CD4-positive, alpha-beta T cell treated with Interleukin-4 for 4 hours (primary cell): ENCODE results near the gene LBHD2.

ENCODE experiments used
- DNase-seq: peaks from one replicate; pipeline ENCODE4 v3.0.0-alpha.2; 2020

LBHD2 gene

GRCh38 chr14:103121121-103121845 lies 37.3 kb downstream of the LBHD2 start:
- DNase-seq: no peak

GRCh38 chr14:103121846-103122584 lies 38.0 kb downstream of the LBHD2 start:
- no peak for DNase-seq

- no peak for DNase-seq
Observed at GRCh38 chr14:103122585-103122946, 38.6 kb downstream of the LBHD2 start.

GRCh38 chr14:103122947-103123633 lies 39.1 kb downstream of the LBHD2 start, which contains the start of gene TNFAIP2:
TSS of gene TNFAIP2 (plus strand) at chr14:103123461. CDS start at chr14:103126458, 2,997 bp downstream.
- no peak for DNase-seq

DNA sequence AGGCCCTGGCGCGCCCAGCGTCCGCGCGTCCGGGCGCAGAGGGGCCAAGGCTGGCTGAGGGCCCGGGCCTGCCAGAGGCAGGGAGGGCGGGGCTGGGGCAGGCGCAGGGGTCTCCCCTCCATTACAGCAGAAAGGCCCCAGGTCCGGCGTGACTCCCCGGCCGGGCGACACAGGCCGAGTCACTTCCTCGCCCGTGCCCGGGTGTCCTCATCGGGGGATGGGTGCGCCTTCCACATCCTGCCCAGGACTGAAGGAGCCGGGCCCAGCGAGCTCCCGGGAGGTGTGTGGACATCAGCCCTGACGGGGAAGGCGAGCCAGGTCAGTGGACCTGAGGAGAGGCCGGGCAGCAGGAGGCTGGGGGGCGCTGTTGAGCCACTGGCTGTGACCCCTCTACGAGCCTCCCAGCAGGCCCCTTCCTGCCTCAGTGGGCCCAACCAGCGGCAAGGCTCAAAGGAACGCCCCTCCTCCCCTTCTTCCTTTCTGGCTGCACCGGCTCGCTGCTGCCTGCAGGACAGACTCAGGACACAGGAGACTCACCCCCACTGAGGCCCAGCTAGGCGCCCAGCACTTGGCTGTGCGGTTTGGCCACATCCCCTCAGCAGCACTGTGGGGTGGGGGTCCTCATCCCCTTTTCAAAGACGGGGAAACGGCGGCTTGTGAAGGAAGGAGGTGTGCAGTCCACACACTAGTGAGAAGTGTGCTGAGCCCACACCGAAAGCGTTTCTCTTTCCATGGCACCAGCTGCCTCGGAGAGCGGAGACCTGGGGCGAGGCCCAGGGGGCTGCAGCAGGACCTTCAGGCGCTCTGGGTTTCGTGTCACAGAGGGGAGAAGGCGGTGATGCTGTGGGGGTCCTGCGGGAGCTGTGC lies 39.9 kb downstream of the LBHD2 start:
- no peak for DNase-seq

GRCh38 chr14:103124501-103125001 lies 40.5 kb downstream of the LBHD2 start:
- DNase-seq: no peak

DNA sequence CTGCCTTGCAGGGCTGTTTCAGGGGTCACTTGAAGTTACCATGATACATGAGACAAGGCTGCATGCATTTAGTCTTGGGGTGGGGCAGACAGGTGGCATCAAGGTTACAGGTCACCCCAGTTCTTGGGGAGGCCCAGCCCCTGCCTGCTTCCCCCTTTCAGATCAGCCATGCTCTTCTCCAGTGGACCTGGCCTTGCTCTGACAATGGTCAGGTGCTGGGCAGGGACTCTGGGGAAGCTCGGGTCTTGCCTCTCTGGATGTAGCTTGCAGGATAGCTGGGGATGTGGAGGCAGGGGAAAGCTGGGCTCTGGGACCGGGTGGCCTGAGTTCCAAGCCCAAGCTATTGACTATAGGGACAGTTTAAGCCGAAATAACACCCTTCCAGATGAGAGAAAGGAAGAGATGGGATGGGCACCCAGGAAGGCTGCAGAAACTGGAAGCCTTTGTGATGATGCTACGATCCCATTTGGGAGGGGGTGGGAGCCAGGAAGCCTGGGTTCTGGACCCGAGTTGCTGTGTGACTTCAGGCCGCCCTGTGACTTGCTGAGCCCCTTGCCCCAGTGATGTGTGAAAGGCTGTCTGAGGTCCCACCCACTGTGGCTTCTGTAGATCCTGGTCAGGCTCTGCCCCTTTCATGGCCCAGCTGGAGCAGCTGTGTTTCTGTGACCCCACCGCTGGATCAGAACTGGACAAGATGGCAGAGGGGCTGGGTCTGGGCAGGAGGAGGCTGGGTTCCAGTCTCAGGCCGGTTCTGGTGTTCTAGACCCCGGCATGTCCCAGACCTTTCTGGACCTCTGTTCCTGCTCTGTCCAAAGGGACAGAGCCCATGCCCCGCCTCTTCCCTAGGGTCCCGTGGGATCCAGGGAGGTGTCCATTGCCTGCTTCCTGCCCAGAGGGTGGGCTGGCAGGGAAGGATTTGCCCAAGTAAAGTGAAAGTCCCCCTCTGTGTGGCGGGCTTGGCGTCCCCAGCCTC lies 41.4 kb downstream of the LBHD2 start:
- DNase-seq: no peak

- no peak for DNase-seq
Observed at GRCh38 chr14:103126088-103126872, 42.3 kb downstream of the LBHD2 start.

DNA sequence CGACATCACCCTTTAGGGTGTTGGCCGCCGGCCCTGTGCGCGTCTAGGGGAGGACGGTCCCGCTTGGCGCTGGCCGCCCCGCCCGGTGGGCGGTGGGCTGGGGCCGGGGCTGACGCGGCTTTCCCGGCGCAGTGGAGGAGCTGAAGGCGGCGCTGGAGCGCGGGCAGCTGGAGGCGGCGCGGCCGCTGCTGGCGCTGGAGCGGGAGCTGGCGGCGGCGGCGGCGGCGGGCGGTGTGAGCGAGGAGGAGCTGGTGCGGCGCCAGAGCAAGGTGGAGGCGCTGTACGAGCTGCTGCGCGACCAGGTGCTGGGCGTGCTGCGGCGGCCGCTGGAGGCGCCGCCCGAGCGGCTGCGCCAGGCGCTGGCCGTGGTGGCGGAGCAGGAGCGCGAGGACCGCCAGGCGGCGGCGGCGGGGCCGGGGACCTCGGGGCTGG lies 42.9 kb downstream of the LBHD2 start:
- no peak for DNase-seq

GRCh38 chr14:103127356-103127755 lies 43.3 kb downstream of the LBHD2 start:
- no peak for DNase-seq

- DNase-seq: no peak
Observed at GRCh38 chr14:103127861-103128598, 44.0 kb downstream of the LBHD2 start.

DNA sequence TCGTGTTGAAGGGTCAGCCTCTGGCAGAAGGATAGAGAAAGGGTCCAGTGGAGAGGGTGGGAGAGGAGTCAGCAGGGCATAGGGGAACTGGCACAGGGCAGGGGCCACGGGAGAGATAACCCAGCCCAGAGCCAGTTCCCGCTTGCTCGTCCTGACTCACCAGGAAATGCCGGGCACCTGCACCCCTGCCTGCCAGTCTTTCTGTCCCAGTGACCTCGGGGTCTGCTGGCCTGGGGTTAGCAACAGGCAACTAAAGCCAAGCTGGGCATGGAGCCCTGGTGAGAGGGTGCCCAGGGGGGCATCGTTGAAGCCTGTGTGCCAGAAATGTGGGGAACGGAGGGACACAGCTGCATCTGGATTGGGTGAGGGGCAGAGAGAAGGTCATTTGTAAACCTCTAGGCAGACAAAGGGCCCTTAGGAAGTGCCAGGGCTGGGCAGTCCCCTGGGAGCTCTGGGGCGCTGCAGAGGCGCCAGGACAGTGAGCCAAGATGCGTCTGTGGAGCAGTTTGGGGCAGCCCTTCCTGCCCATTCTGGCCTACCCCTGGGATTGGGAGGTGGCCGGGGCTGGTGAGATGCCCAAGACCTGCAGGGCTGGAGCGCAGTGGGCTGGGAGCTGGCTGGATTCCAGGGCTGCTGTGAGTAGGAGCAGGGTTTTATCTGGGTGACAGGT lies 44.8 kb downstream of the LBHD2 start:
- no peak for DNase-seq

GRCh38 chr14:103129301-103130016 lies 45.4 kb downstream of the LBHD2 start:
- no peak for DNase-seq

- DNase-seq: no peak
Observed at GRCh38 chr14:103130017-103130764, 46.2 kb downstream of the LBHD2 start.

- DNase-seq: no peak
Observed at GRCh38 chr14:103130965-103131364, 47.0 kb downstream of the LBHD2 start.

- DNase-seq: no peak
Observed at GRCh38 chr14:103131580-103131979, 47.6 kb downstream of the LBHD2 start.

GRCh38 chr14:103132381-103133209 lies 48.6 kb downstream of the LBHD2 start:
- DNase-seq: no peak
